GM12801 (cell line): ENCODE data around the gene CACNA2D2.

Experiments used
- CTCF ChIP-seq: IDR thresholded peaks from one replicate; pipeline ENCODE4 v1.5.1; 2011; ENCODE audit warnings: control low read depth; ENCODE audit not compliant: insufficient read length; ENCODE audit errors: extremely low read depth

Gene CACNA2D2

GRCh38 chr3:50479523-50479922 lies 23.9 kb downstream of the CACNA2D2 start:
- no peak for TF ChIP-seq CTCF

GRCh38 chr3:50478671-50479260 lies 24.7 kb downstream of the CACNA2D2 start:
- TF ChIP-seq CTCF: no peak

- no peak for TF ChIP-seq CTCF
Measured at GRCh38 chr3:50478051-50478450, 25.4 kb downstream of the CACNA2D2 start.

- TF ChIP-seq CTCF: no peak
Measured at GRCh38 chr3:50475348-50475747, 28.1 kb downstream of the CACNA2D2 start.

GRCh38 chr3:50474717-50475116 lies 28.7 kb downstream of the CACNA2D2 start:
- no peak for TF ChIP-seq CTCF

- TF ChIP-seq CTCF: no peak
Measured at GRCh38 chr3:50473768-50474167, 29.7 kb downstream of the CACNA2D2 start.

- no peak for TF ChIP-seq CTCF
Measured at GRCh38 chr3:50472958-50473357, 30.5 kb downstream of the CACNA2D2 start.
